GM19452 (cell line): ENCODE data around the gene APBA2.
"Not testable (repeated sequence)": the region's sequence is repeated elsewhere in the genome, so short reads cannot be mapped to it uniquely, and the experiment has no call there.

ENCODE experiments used
- ATAC-seq: cut with Tn5 transposase; IDR thresholded peaks from one replicate; pipeline ENCODE4 v1.9.1; 2021; ENCODE audit not compliant: unreplicated experiment

The APBA2 gene

GRCh38 chr15:28876845-28877185, 9.0 kb upstream of the APBA2 start:
- no peak for ATAC-seq

GRCh38 chr15:28878209-28878608, 7.6 kb upstream of the APBA2 start:
- no peak for ATAC-seq

- ATAC-seq, result no peak
These were observed 6.2 kb upstream of the APBA2 start for GRCh38 chr15:28879551-28879950.

- no peak for ATAC-seq
These were observed 5.1 kb upstream of the APBA2 start for GRCh38 chr15:28880680-28881079.

GRCh38 chr15:28881170-28881569, 4.6 kb upstream of the APBA2 start:
- ATAC-seq, result no peak

GRCh38 chr15:28881600-28881999, 4.2 kb upstream of the APBA2 start:
- no peak for ATAC-seq

- ATAC-seq, result no peak
These were observed 1.4 kb upstream of the APBA2 start for GRCh38 chr15:28884151-28884940.

GRCh38 chr15:28885128-28885629, 595 bp upstream of the APBA2 start:
- ATAC-seq, result no peak

- no peak for ATAC-seq
These were observed 911 bp downstream of the APBA2 start for GRCh38 chr15:28886431-28887338.

- no peak for ATAC-seq
These were observed 1.8 kb downstream of the APBA2 start for GRCh38 chr15:28887339-28888174.

- no peak for ATAC-seq
These were observed 2.6 kb downstream of the APBA2 start for GRCh38 chr15:28888302-28888894.

GRCh38 chr15:28888900-28889299, 3.1 kb downstream of the APBA2 start:
- ATAC-seq, result no peak

- no peak for ATAC-seq
These were observed 3.6 kb downstream of the APBA2 start for GRCh38 chr15:28889346-28889745.

- not testable (repeated sequence) for ATAC-seq
These were observed 4.1 kb downstream of the APBA2 start for GRCh38 chr15:28889871-28890270.

- not testable (repeated sequence) for ATAC-seq
These were observed 4.5 kb downstream of the APBA2 start for GRCh38 chr15:28890291-28890690.

- no peak for ATAC-seq
These were observed 5.1 kb downstream of the APBA2 start for GRCh38 chr15:28890711-28891495.

- no peak for ATAC-seq
These were observed 5.8 kb downstream of the APBA2 start for GRCh38 chr15:28891588-28891987.

- ATAC-seq, result no peak
These were observed 7.2 kb downstream of the APBA2 start for GRCh38 chr15:28892789-28893610.

- ATAC-seq, result no peak
These were observed 8.9 kb downstream of the APBA2 start for GRCh38 chr15:28894631-28895030.
